HG02884 (cell line): ENCODE data around the gene NT5C2.
"Not testable (repeated sequence)": the region's sequence is repeated elsewhere in the genome, so short reads cannot be mapped to it uniquely, and the experiment has no call there.

ENCODE experiments used
- ATAC-seq: cut with Tn5 transposase; IDR thresholded peaks from one replicate; pipeline ENCODE4 v1.9.1; 2021; ENCODE audit warnings: mild to moderate bottlenecking, moderate library complexity; ENCODE audit not compliant: unreplicated experiment

The NT5C2 gene

GRCh38 chr10:103166523-103166922 is 26.5 kb downstream of the NT5C2 start:
- no peak for ATAC-seq

- not testable (repeated sequence) for ATAC-seq
These were observed 29.2 kb downstream of the NT5C2 start for GRCh38 chr10:103163766-103164403.

- no peak for ATAC-seq
These were observed 35.8 kb downstream of the NT5C2 start for GRCh38 chr10:103157246-103157645.

- ATAC-seq: no peak
These were observed 37.5 kb downstream of the NT5C2 start for GRCh38 chr10:103155471-103156085.

- no peak for ATAC-seq
These were observed 38.4 kb downstream of the NT5C2 start for GRCh38 chr10:103154521-103155299.

- ATAC-seq: no peak
These were observed 39.5 kb downstream of the NT5C2 start for GRCh38 chr10:103153302-103154197.

GRCh38 chr10:103149991-103150622 is 43.0 kb downstream of the NT5C2 start:
- no peak for ATAC-seq

- ATAC-seq: no peak
These were observed 45.4 kb downstream of the NT5C2 start for GRCh38 chr10:103147645-103148044.

GRCh38 chr10:103145860-103146466 is 47.1 kb downstream of the NT5C2 start:
- no peak for ATAC-seq

GRCh38 chr10:103145046-103145445 is 48.0 kb downstream of the NT5C2 start:
- no peak for ATAC-seq

GRCh38 chr10:103144041-103144440 is 49.0 kb downstream of the NT5C2 start:
- ATAC-seq: no peak

- ATAC-seq: not testable (repeated sequence)
These were observed 49.4 kb downstream of the NT5C2 start for GRCh38 chr10:103143641-103144040.

GRCh38 chr10:103141950-103142349 is 51.1 kb downstream of the NT5C2 start:
- ATAC-seq: no peak

- no peak for ATAC-seq
These were observed 52.6 kb downstream of the NT5C2 start for GRCh38 chr10:103140469-103140868.

GRCh38 chr10:103139803-103140202 is 53.3 kb downstream of the NT5C2 start:
- no peak for ATAC-seq

- not testable (repeated sequence) for ATAC-seq
These were observed 57.9 kb downstream of the NT5C2 start for GRCh38 chr10:103135168-103135567.

- no peak for ATAC-seq
These were observed 62.2 kb downstream of the NT5C2 start for GRCh38 chr10:103130910-103131309.

GRCh38 chr10:103130180-103130579 is 62.9 kb downstream of the NT5C2 start:
- ATAC-seq: not testable (repeated sequence)

- ATAC-seq: no peak
These were observed 65.8 kb downstream of the NT5C2 start for GRCh38 chr10:103127241-103127640.
